NT2/D1 (cell line): ENCODE measurements around the gene RHNO1.

ENCODE experiments used
- YY1 ChIP-seq: IDR thresholded peaks from 2 replicates; pipeline ENCODE4 v1.6.1; 2011; ENCODE audit not compliant: insufficient read length, insufficient read depth
- ZNF274 ChIP-seq: IDR thresholded peaks from 2 replicates; pipeline ENCODE4 v1.6.1; 2011; ENCODE audit warnings: mild to moderate bottlenecking, low read depth, low read length

- TF ChIP-seq ZNF274 (no peak), YY1 (no peak)
Observed at GRCh38 chr12:2835691-2836403, 41.2 kb upstream of the RHNO1 start.
